H1 (cell line): ENCODE measurements around the gene ERMN. TPM values are rescaled to one million over a fixed set of nuclear protein-coding genes. Genes with fewer than 3 reads are reported as not detected.

ENCODE experiments used
- CTCF ChIA-PET: fragments of 300-600 bp; sonication (Branson Sonifier 250); formaldehyde crosslinking; loops from one replicate; lab custom pipeline; 2021; ENCODE audit not compliant: partially characterized antibody; lab: Charles Lee
- POLR2A ChIA-PET: fragments of 300-600 bp; sonication (Branson Sonifier 250); formaldehyde crosslinking; loops from one replicate; lab custom pipeline; 2021; ENCODE audit warnings: inconsistent platforms; ENCODE audit not compliant: partially characterized antibody; lab: Charles Lee
- DNase-seq, 2 experiments: peaks; one replicate each; pipeline versions ENCODE4 v3.0.0 to v3.0.0-alpha.2; 2010 to 2022; ENCODE audit warnings: low spot score in 2 of 2, low read depth in 1 of 2, mixed read lengths in 1 of 2
- FAIRE-seq: peaks from 2 replicates; lab custom pipeline; 2011; peaks lifted over from hg19 to GRCh38; lab: Jason Lieb, UNC
- H2AFZ ChIP-seq: 2 replicates; pipeline ENCODE4 v1.8.1; 2012; ENCODE audit warnings: low read length, inconsistent platforms
- H2AK5ac ChIP-seq: 2 replicates; pipeline ENCODE4 v1.6.1; 2013; ENCODE audit warnings: low read depth, low read length
- H2BK120ac ChIP-seq: replicated peaks from 2 replicates; pipeline ENCODE3; 2013; ENCODE audit warnings: low read depth, low read length, inconsistent platforms
- H2BK12ac ChIP-seq: 2 replicates; pipeline ENCODE4 v1.6.1; 2013; ENCODE audit warnings: low read depth, low read length
- H2BK15ac ChIP-seq: 2 replicates; pipeline ENCODE4 v1.6.1; 2013; ENCODE audit warnings: low read length
- H2BK20ac ChIP-seq: 2 replicates; pipeline ENCODE4 v1.6.1; 2013; ENCODE audit warnings: low read length
- H2BK5ac ChIP-seq: 2 replicates; pipeline ENCODE4 v1.6.1; 2013; ENCODE audit warnings: low read depth, low read length
- H3K14ac ChIP-seq: 2 replicates; pipeline ENCODE4 v1.6.1; 2013; ENCODE audit warnings: inconsistent platforms; ENCODE audit not compliant: insufficient read length
- H3K18ac ChIP-seq: 2 replicates; pipeline ENCODE4 v1.6.1; 2013; ENCODE audit warnings: low read length; ENCODE audit errors: extremely low read depth
- H3K23ac ChIP-seq: 2 replicates; pipeline ENCODE4 v1.6.1; 2013; ENCODE audit warnings: inconsistent platforms; ENCODE audit not compliant: insufficient read length
- H3K23me2 ChIP-seq: 2 replicates; pipeline ENCODE4 v1.6.1; 2013; ENCODE audit warnings: low read depth, low read length
- H3K27ac ChIP-seq: 2 replicates; pipeline ENCODE4 v1.6.1; 2011; ENCODE audit warnings: low read depth, low read length, inconsistent platforms
- H3K27me3 ChIP-seq, 4 experiments: replicated peaks in 1 of 4; 1 replicate in 1 of 4; 2 replicates in 3 of 4; pipeline versions ENCODE4 v1.6.1 to v1.8.1; 2011 to 2013; ENCODE audit warnings: low read length in 3 of 4, mild to moderate bottlenecking in 3 of 4, inconsistent platforms in 2 of 4, mixed read lengths in 2 of 4, moderate library complexity in 1 of 4; ENCODE audit not compliant: control insufficient read depth in 3 of 4, insufficient read depth in 3 of 4; ENCODE audit errors: extremely low read depth in 1 of 4
- H3K36me3 ChIP-seq, 4 experiments: 2 replicates each; pipeline versions ENCODE4 v1.6.1 to v1.8.1; 2011 to 2013; ENCODE audit warnings: mild to moderate bottlenecking in 4 of 4, low read length in 3 of 4, moderate library complexity in 2 of 4, control low read depth in 1 of 4, inconsistent platforms in 1 of 4; ENCODE audit not compliant: insufficient read depth in 4 of 4, control insufficient read depth in 2 of 4
- H3K4ac ChIP-seq: replicated peaks from 2 replicates; pipeline ENCODE3; 2013; ENCODE audit warnings: low read length, low read depth, mixed read lengths, inconsistent platforms; ENCODE audit not compliant: insufficient read length
- H3K4me1 ChIP-seq, 4 experiments: replicated peaks in 1 of 4; 1 replicate in 1 of 4; 2 replicates in 3 of 4; pipeline versions ENCODE4 v1.6.1 to v1.8.1; 2011 to 2013; ENCODE audit warnings: low read length in 3 of 4, inconsistent platforms in 2 of 4, mixed read lengths in 1 of 4; ENCODE audit not compliant: insufficient read depth in 4 of 4, control insufficient read depth in 3 of 4
- H3K4me2 ChIP-seq, 2 experiments: 2 replicates each; pipeline versions ENCODE4 v1.6.1 to v1.8.1; 2011 to 2013; ENCODE audit warnings: low read depth in 2 of 2, low read length in 2 of 2, control low read depth in 1 of 2, inconsistent platforms in 1 of 2, mild to moderate bottlenecking in 1 of 2; ENCODE audit not compliant: insufficient read depth in 1 of 2
- H3K4me3 ChIP-seq, 4 experiments: fragments of 200-600, 300-600 bp in 1 of 4; sonication (generic), shearing (Covaris generic), sonication (Bioruptor Twin) in 1 of 4; 2 replicates each; pipeline versions ENCODE4 v1.5.1 to v1.8.1; 2011 to 2016; ENCODE audit warnings: low read length in 4 of 4, low read depth in 3 of 4, control low read depth in 2 of 4, inconsistent platforms in 2 of 4, mild to moderate bottlenecking in 2 of 4, mixed read lengths in 1 of 4, moderate library complexity in 1 of 4; ENCODE audit not compliant: insufficient read depth in 2 of 4; ENCODE audit errors: extremely low read depth in 1 of 4
- H3K56ac ChIP-seq: replicated peaks from 2 replicates; pipeline ENCODE3; 2013; ENCODE audit warnings: low read depth, mild to moderate bottlenecking, mixed read lengths, low read length, inconsistent platforms; ENCODE audit not compliant: insufficient read length
- H3K79me1 ChIP-seq: 2 replicates; pipeline ENCODE4 v1.6.1; 2013; ENCODE audit warnings: low read depth, low read length, control low read depth
- H3K79me2 ChIP-seq, 2 experiments: 2 replicates each; pipeline versions ENCODE4 v1.6.1 to v1.8.1; 2012 to 2013; ENCODE audit warnings: low read length in 2 of 2, mild to moderate bottlenecking in 2 of 2, inconsistent platforms in 1 of 2; ENCODE audit not compliant: insufficient read depth in 2 of 2, control insufficient read depth in 1 of 2
- H3K9ac ChIP-seq, 4 experiments: replicated peaks in 1 of 4; 1 replicate in 1 of 4; 2 replicates in 3 of 4; pipeline versions ENCODE4 v1.6.1 to v1.8.1; 2011 to 2013; ENCODE audit warnings: low read depth in 3 of 4, low read length in 3 of 4, control low read depth in 2 of 4, mild to moderate bottlenecking in 2 of 4, moderate library complexity in 2 of 4, inconsistent platforms in 1 of 4; ENCODE audit errors: extremely low read depth in 1 of 4
- H3K9me3 ChIP-seq, 2 experiments: 2 replicates each; pipeline versions ENCODE4 v1.6.1 to v1.8.1; 2012 to 2013; ENCODE audit warnings: mild to moderate bottlenecking in 2 of 2, moderate library complexity in 2 of 2, control low read depth in 1 of 2, inconsistent platforms in 1 of 2, low read depth in 1 of 2, low read length in 1 of 2, mixed read lengths in 1 of 2; ENCODE audit not compliant: insufficient read depth in 2 of 2
- H4K20me1 ChIP-seq, 2 experiments: replicated peaks in 1 of 2; 2 replicates each; pipeline versions ENCODE3 to v1.8.1; 2011 to 2013; ENCODE audit warnings: inconsistent platforms in 2 of 2, low read length in 2 of 2, mild to moderate bottlenecking in 1 of 2; ENCODE audit not compliant: insufficient read depth in 2 of 2, control insufficient read depth in 1 of 2
- H4K5ac ChIP-seq: 2 replicates; pipeline ENCODE4 v1.6.1; 2013; ENCODE audit warnings: low read length, low read depth, mixed read lengths, inconsistent platforms; ENCODE audit not compliant: insufficient read length
- H4K8ac ChIP-seq: 2 replicates; pipeline ENCODE4 v1.8.0; 2013; ENCODE audit warnings: mild to moderate bottlenecking, moderate library complexity, low read length, inconsistent platforms; ENCODE audit not compliant: insufficient read depth; ENCODE audit errors: extremely low read depth
- H4K91ac ChIP-seq: replicated peaks from 2 replicates; pipeline ENCODE3; 2013; ENCODE audit warnings: low read length, mixed read lengths, inconsistent platforms; ENCODE audit not compliant: insufficient read length
- BRCA1 ChIP-seq: IDR thresholded peaks from 2 replicates; pipeline ENCODE4 v1.6.1; 2012; ENCODE audit warnings: low read depth, low read length, improper control_type of control experiment
- CREB1 ChIP-seq: IDR thresholded peaks from 2 replicates; pipeline ENCODE4 v1.6.1; 2012; ENCODE audit warnings: inconsistent platforms
- EZH2 ChIP-seq: fragments of 200-600 bp; sonication (generic); IDR thresholded peaks from 2 replicates; pipeline ENCODE4 v1.7.1; 2012; ENCODE audit warnings: low read depth, mild to moderate bottlenecking, moderate library complexity, low read length, inconsistent platforms; ENCODE audit not compliant: severe bottlenecking
- GABPA ChIP-seq: IDR thresholded peaks from 2 replicates; pipeline ENCODE4 v1.6.1; 2011; ENCODE audit warnings: mild to moderate bottlenecking, low read length, moderate library complexity, borderline replicate concordance; ENCODE audit not compliant: insufficient read depth
- JUND ChIP-seq: IDR thresholded peaks from 2 replicates; pipeline ENCODE4 v1.6.1; 2011; ENCODE audit warnings: mild to moderate bottlenecking, improper control_type of control experiment, low read length
- MAFK ChIP-seq: IDR thresholded peaks from 2 replicates; pipeline ENCODE4 v1.6.1; 2012; ENCODE audit warnings: low read depth, mild to moderate bottlenecking, improper control_type of control experiment, low read length
- NANOG ChIP-seq: IDR thresholded peaks from 2 replicates; pipeline ENCODE4 v1.6.1; 2011; ENCODE audit warnings: low read length, low read depth, mild to moderate bottlenecking, inconsistent platforms; ENCODE audit not compliant: insufficient read depth, poor library complexity, severe bottlenecking
- RFX5 ChIP-seq: IDR thresholded peaks from 2 replicates; pipeline ENCODE4 v1.6.1; 2011; ENCODE audit warnings: low read depth, low read length, improper control_type of control experiment, borderline replicate concordance
- RXRA ChIP-seq: IDR thresholded peaks from 2 replicates; pipeline ENCODE4 v1.6.1; 2011; ENCODE audit warnings: low read depth, mild to moderate bottlenecking, low read length, moderate library complexity; ENCODE audit not compliant: insufficient read depth
- SAP30 ChIP-seq: fragments of 300-600 bp; sonication (generic); IDR thresholded peaks from 2 replicates; pipeline ENCODE4 v1.7.1; 2012; ENCODE audit warnings: low read length, moderate library complexity, mild to moderate bottlenecking, inconsistent platforms; ENCODE audit not compliant: insufficient read depth, insufficient replicate concordance
- TAF1 ChIP-seq: IDR thresholded peaks from 2 replicates; pipeline ENCODE4 v1.6.1; 2011; ENCODE audit warnings: mild to moderate bottlenecking, low read depth, low read length
- TBP ChIP-seq: IDR thresholded peaks from 2 replicates; pipeline ENCODE4 v1.6.1; 2011; ENCODE audit warnings: low read depth, low read length, improper control_type of control experiment
- TEAD4 ChIP-seq: IDR thresholded peaks from 2 replicates; pipeline ENCODE4 v1.6.1; 2012; ENCODE audit warnings: low read depth, low read length, inconsistent platforms, mixed read lengths
- WGBS, 2 experiments: shearing (Covaris generic) in 1 of 2; methylation state at CpG; one replicate each; pipeline versions ENCODE4 v1.1.6 to v1.1.7; 2013 to 2015; ENCODE audit warnings: low lambda C conversion rate in 2 of 2, mixed read lengths in 2 of 2, inconsistent platforms in 1 of 2, low coverage in 1 of 2, missing lambda C conversion rate in 1 of 2; ENCODE audit not compliant: insufficient replicate concordance in 2 of 2, insufficient coverage in 1 of 2, insufficient read length in 1 of 2; ENCODE audit errors: extremely low coverage in 1 of 2, missing lambda C conversion rate in 1 of 2; 5-methylcytosine and 5-hydroxymethylcytosine counted together
- polyA plus RNA-seq, 7 experiments: library from polyadenylated mRNA; depleted of rRNA in 3 of 7; stranded (reverse) in 5 of 7; unstranded in 2 of 7; fragments of >200 nt in 5 of 7; fragments of 200-250 nt in 2 of 7; gene quantifications; 1 replicate in 5 of 7; 2 replicates in 1 of 7; 4 replicates in 1 of 7; pipeline versions ENCODE4 v1.2.1 to v1.2.3, GENCODE V29; 2011 to 2013; ENCODE audit warnings: missing spikeins in 2 of 7, mixed read lengths in 2 of 7
- total RNA-seq: library from RNA; stranded (reverse); fragmentation: NEBNext Ultra II Directional; extraction: Animal tissue kit (Norgen Biotek cat#: 25700); gene quantifications from 2 replicates; pipeline ENCODE4 v1.2.1, GENCODE V29; 2021

Gene ERMN
- total and polyA plus RNA-seq, 2 of the 8 experiments (the other 6 are each of a cell fraction or from before 2014, with no cell fraction given), result 0.11 TPM; not detected in 1

DNA sequence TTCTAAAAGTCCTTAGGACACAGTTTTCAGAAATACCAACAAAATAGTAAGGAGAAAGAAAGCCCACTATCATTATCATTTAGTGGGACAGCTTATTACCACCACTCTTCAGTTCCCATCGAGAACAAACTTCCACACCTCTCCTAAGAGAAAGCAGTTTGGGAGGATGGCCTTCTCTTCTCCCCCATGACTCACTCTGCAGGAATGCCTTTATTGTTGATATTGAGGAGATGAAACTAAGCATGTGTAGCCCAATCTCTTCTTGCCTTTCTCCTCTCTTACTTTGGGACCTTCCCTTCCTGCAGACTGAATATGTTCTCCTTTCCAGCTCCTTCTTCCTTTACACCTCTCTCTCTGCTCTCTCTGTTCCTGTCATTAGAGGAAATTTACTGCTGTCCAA lies 30.0 kb upstream of the ERMN start:
- POLR2A ChIA-PET, result no interaction called here
- TF ChIP-seq TEAD4 (0 out of 2 replicates have a peak, but pooled peaks have one; percentile 10), NANOG (no peak), RFX5 (no peak), TBP (no peak), TAF1 (no peak), JUND (peak; percentile 93), RXRA (no peak), BRCA1 (no peak), MAFK (no peak), EZH2 (no peak), SAP30 (no peak), CREB1 (no peak), GABPA (no peak)

More for the DNA sequence above, 30.0 kb upstream of the ERMN start:
- Histone ChIP-seq H4K8ac (no peak overlapping the region), H3K23me2 (no peaks in the 10 kb centered on the region), H3K4ac (no peak overlapping the region), H3K56ac (no peak overlapping the region), H3K18ac (no peak overlapping the region), H4K20me1 (no peaks in the 10 kb centered on the region), H2BK20ac (no peak overlapping the region), H3K14ac (no peak overlapping the region), H3K27me3 (peaks cover 0 to 1% (median 0%) of the 10 kb centered on the region in 4 experiments; a peak in 1 of 7 replicates), H3K4me2 (no peak overlapping the region), H2BK15ac (no peak overlapping the region), H3K4me1 (no peaks in the 10 kb centered on the region), H4K5ac (no peak overlapping the region), H3K79me1 (no peaks in the 10 kb centered on the region), H4K91ac (no peak overlapping the region), H3K9ac (no peak overlapping the region), H2BK5ac (no peak overlapping the region), H3K79me2 (no peaks in the 10 kb centered on the region), H2AK5ac (no peak overlapping the region), H2BK12ac (no peak overlapping the region), H3K23ac (no peak overlapping the region), H2BK120ac (no peak overlapping the region), H3K36me3 (no peaks in the 10 kb centered on the region), H3K9me3 (no peaks in the 10 kb centered on the region; a peak in 1 of 4 replicates), H2AFZ (peak overlapping the region; percentile 85; the same call in 1 of the 2 replicates), H3K4me3 (no peak overlapping the region), H3K27ac (no peak overlapping the region)
- CTCF ChIA-PET, result interaction anchor here (1.5 to 3.2 kb wide), 2 partner anchors 19 to 28 kb away, joined by 5 to 26 read pairs; no protein-coding TSS in a partner anchor
- DNase-seq, result no peak
- 92% methylated on average over 1 of the region's 1 CpG; no CpG with 5 or more reads in 1 of the 2 experiments for WGBS, 2 experiments
- FAIRE-seq, result no peak
